ENCODE measurements around the gene PNLIPRP1.

- no peak for TF ChIP-seq CTCF (optimal IDR thresholded peaks at IDR 0.05 in 1 of 3, IDR thresholded peaks at IDR 0.05 in 1 of 3, conservative IDR thresholded peaks at IDR 0.05 in 1 of 3; ENCODE audit: extremely low read depth in 1 of 3, insufficient read depth in 2 of 3, low read length in 3 of 3)
- no peak for TF ChIP-seq EZH2 (IDR thresholded peaks at IDR 0.05; ENCODE audit: low read length)
Measured at GRCh38 chr10:116554628-116555027, 36.1 kb upstream of the PNLIPRP1 start.

Data from keratinocyte (primary cell).